GM23248 (cell line): ENCODE data around the gene RNASE4.

Experiments
- EZH2 ChIP-seq: fragments of 200-600 bp; sonication (generic); IDR thresholded peaks from 2 replicates; pipeline ENCODE4 v1.6.1; 2018; ENCODE audit warnings: antibody characterized with exemption, mild to moderate bottlenecking; ENCODE audit not compliant: insufficient read depth, poor library complexity, severe bottlenecking
- EZH2phosphoT487 ChIP-seq: fragments of 200-600 bp; sonication (generic); IDR thresholded peaks from 2 replicates; pipeline ENCODE4 v1.6.1; 2018; ENCODE audit warnings: antibody characterized with exemption, moderate library complexity, mild to moderate bottlenecking, low read depth; ENCODE audit not compliant: insufficient read depth

GRCh38 chr14:20732979-20733635, 48.7 kb downstream of the RNASE4 start:
- TF ChIP-seq EZH2, result no peak
- no peak for TF ChIP-seq EZH2phosphoT487
